Upper lobe of right lung (tissue), 1 donor: Measurements from ENCODE around the gene ASTN2. TPM values are rescaled to one million over a fixed set of nuclear protein-coding genes. Genes with fewer than 3 reads are reported as not detected.

Experiments used
- ATAC-seq: fragments of 200-7000 bp; cut with Tn5 transposase; one replicate; pipeline ENCODE4 v1.9.1; 2020; ENCODE audit warnings: mild to moderate bottlenecking, moderate library complexity
- DNase-seq: peaks from one replicate; pipeline ENCODE4 v3.0.0-alpha.2; 2020
- H3K27ac ChIP-seq: fragments of 200-600 bp; one replicate; pipeline ENCODE4 v1.8.0; 2022
- H3K27me3 ChIP-seq: fragments of 200-600 bp; one replicate; pipeline ENCODE4 v1.8.0; 2022; ENCODE audit warnings: mild to moderate bottlenecking
- H3K36me3 ChIP-seq: fragments of 200-600 bp; one replicate; pipeline ENCODE4 v1.8.0; 2022
- H3K4me1 ChIP-seq: fragments of 200-600 bp; one replicate; pipeline ENCODE4 v1.8.0; 2022
- H3K4me3 ChIP-seq: fragments of 200-600 bp; one replicate; pipeline ENCODE4 v1.8.0; 2022; ENCODE audit warnings: mild to moderate bottlenecking
- H3K9me3 ChIP-seq: fragments of 200-600 bp; one replicate; pipeline ENCODE4 v1.8.0; 2022
- intact Hi-C: fragments of 100-400 bp; cut with DNase I; formaldehyde crosslinking; loops from one replicate; pipeline ENCODE4 v1.11.0; 2022
- total RNA-seq: library from RNA; stranded (reverse); fragmentation: NEBNext Ultra II Directional; extraction: Animal tissue kit (Norgen Biotek cat#: 25700); gene quantifications from one replicate; pipeline ENCODE4 v1.2.1, GENCODE V29; 2021
- TF ChIP-seq, protein P1 (sequence below): fragments of 200-600 bp; IDR thresholded peaks from one replicate; pipeline ENCODE4 v1.8.0; 2022; ENCODE audit warnings: antibody characterized with exemption
- donor health status: DM: no; HTN: yes; CAD: no; lungs with severe emphysema.

The ASTN2 gene
- total RNA-seq, 1 donor from 2014 or later = 3.8 TPM

DNA sequence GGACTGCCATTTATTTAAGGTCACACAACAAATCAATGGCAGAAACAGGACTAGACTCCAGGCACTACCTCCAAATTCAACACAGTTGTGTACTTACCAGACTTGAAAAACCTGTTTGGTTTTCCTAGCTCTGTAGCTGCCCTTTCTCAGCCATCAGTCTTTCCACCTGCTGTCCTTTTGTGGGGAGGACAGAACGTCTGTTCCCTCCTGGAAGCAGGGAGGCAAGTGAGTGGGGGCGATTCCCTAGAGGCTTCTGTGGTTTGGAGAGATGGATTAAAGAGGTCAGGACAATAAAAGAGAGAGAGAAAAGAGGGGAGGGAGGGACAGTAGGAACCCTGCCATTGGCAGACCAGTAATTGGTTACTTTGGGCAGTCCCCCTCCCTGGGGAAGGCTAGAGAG is 14.7 kb downstream of the ASTN2 start:
- no peaks in the 10 kb centered on the region for H3K4me1 ChIP-seq
- H3K36me3 ChIP-seq = no peaks in the 10 kb centered on the region
- intact Hi-C loops = no loop called here
- H3K9me3 ChIP-seq = no peaks in the 10 kb centered on the region
- no peak for DNase-seq
- H3K27me3 ChIP-seq = peaks cover 9% of the 10 kb centered on the region
- no peak for ATAC-seq
- H3K4me3 ChIP-seq = no peak overlapping the region
- H3K27ac ChIP-seq = no peak overlapping the region
- TF ChIP-seq, protein P1, sequence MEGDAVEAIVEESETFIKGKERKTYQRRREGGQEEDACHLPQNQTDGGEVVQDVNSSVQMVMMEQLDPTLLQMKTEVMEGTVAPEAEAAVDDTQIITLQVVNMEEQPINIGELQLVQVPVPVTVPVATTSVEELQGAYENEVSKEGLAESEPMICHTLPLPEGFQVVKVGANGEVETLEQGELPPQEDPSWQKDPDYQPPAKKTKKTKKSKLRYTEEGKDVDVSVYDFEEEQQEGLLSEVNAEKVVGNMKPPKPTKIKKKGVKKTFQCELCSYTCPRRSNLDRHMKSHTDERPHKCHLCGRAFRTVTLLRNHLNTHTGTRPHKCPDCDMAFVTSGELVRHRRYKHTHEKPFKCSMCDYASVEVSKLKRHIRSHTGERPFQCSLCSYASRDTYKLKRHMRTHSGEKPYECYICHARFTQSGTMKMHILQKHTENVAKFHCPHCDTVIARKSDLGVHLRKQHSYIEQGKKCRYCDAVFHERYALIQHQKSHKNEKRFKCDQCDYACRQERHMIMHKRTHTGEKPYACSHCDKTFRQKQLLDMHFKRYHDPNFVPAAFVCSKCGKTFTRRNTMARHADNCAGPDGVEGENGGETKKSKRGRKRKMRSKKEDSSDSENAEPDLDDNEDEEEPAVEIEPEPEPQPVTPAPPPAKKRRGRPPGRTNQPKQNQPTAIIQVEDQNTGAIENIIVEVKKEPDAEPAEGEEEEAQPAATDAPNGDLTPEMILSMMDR = no peak

DNA sequence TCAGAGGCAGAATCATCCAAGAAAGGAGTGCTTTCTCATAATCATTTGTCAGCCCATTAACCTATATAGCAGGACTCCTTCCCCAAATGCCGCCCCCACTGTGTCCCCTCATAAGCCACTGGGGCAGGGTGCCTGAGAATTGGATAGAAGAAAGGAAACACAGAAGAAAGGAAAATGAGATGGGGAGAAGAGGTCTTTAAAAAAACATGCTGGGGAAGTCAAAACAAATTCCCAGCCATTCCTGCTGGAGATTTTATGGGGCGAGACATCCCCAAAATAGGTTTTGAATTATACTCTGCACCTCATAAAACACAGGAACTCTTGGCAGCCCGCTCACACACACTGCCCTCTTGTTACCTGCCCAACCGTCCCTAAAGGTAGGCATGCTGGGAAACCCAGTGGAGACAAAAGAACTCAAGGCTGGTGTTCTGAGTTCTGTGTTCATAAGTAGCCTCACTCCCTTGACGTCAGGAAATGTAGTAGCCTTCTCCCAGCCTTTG is 19.7 kb downstream of the ASTN2 start:
- intact Hi-C loops = no loop called here
- H3K4me1 ChIP-seq = no peaks in the 10 kb centered on the region
- ATAC-seq = no peak
- H3K9me3 ChIP-seq = no peaks in the 10 kb centered on the region
- H3K36me3 ChIP-seq = no peaks in the 10 kb centered on the region
- DNase-seq = no peak
- no peak overlapping the region for H3K4me3 ChIP-seq
- TF ChIP-seq, protein P1 = no peak
- H3K27me3 ChIP-seq = peaks cover 8% of the 10 kb centered on the region
- no peak overlapping the region for H3K27ac ChIP-seq

DNA sequence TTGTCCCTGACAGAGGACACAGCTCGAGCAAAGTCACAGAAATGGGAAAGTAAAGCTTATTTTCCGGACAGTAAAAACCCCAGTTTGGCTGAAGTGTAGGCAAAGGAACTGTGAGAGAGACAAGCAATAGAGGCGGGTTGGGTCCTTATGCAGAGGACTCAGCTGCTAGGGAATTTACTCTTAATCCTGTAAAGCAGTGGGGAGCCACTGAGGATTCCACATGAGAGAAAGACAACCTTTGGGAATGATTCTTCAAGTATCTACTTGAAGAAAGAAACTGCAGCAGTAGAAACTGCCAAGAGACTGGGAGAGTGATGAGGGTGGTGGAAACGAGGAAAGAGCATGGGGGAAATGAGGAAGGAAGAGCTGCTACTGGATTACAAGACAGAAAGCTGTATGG is 20.2 kb downstream of the ASTN2 start:
- no peaks in the 10 kb centered on the region for H3K9me3 ChIP-seq
- no peak for DNase-seq
- no peak overlapping the region for H3K4me3 ChIP-seq
- H3K36me3 ChIP-seq = no peaks in the 10 kb centered on the region
- intact Hi-C loops = no loop called here
- H3K4me1 ChIP-seq = no peaks in the 10 kb centered on the region
- no peak overlapping the region for H3K27ac ChIP-seq
- TF ChIP-seq, protein P1 = no peak
- no peak for ATAC-seq
- H3K27me3 ChIP-seq = peaks cover 2% of the 10 kb centered on the region

DNA sequence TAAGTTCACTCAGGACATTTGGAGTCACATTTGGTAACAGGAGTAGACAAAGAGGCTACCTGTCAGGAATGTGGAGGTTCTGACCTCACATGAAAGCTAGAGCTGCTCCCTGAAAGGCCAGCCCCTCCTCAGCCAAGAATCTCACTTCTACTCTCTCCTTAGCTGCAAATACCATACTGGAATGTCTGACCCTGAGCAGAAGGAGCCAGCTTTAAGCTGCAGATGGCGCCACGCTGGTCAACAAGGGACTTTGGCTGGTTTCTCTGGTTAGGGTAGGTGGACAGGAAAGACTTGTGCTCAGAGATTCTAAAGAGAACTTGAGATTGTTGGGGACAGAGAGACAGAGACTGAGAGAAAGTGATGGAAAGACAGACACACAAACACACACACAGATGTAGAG is 21.9 kb downstream of the ASTN2 start:
- no peak for DNase-seq
- TF ChIP-seq, protein P1 = no peak
- ATAC-seq = no peak
- Histone ChIP-seq H3K27ac (no peak overlapping the region), H3K4me3 (no peak overlapping the region), H3K27me3 (no peaks in the 10 kb centered on the region), H3K4me1 (no peaks in the 10 kb centered on the region), H3K36me3 (no peaks in the 10 kb centered on the region), H3K9me3 (no peaks in the 10 kb centered on the region)
- intact Hi-C loops = no loop called here

DNA sequence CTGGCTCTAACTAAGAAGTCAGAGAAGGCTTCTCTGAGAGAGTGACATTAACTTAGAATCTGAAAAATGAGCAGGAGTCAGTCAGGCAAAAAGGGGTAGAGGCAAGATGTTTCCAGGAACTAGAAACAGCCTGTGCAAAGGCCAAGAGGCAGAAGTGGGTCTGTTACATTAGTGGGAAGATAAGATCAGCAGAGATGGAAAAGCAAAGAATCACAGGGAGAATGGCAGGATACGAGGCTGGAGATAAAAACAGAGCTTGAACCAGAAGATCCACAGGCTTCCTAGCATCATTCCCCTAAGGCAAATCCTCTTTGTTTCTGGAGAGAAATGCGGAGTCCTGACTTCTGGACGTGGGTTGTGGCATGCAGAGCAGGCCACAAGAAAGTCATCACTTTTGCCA is 27.4 kb downstream of the ASTN2 start:
- Histone ChIP-seq H3K4me1 (no peaks in the 10 kb centered on the region), H3K36me3 (no peaks in the 10 kb centered on the region), H3K4me3 (no peak overlapping the region), H3K27ac (no peak overlapping the region), H3K27me3 (no peaks in the 10 kb centered on the region), H3K9me3 (no peaks in the 10 kb centered on the region)
- TF ChIP-seq, protein P1 = no peak
- intact Hi-C loops = no loop called here
- no peak for DNase-seq
- no peak for ATAC-seq

DNA sequence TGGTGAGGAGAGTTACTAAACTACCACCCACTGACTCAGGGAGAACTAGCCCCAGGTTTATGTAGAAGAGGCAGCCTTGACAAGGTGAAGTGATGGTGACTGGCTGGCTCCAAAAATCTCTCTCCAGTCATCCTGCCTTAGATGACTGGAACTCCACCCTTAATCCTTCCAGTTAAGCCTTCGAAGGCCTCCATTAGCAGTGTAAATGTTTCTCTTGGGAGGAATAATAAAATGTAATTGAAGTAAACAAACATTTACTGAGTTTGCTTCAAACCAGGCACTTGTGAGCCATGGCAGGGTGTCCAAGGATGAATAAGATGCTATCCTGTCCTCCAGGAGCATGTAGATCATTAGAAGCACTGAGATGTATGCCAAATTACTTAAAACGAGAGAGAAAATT is 35.5 kb downstream of the ASTN2 start:
- ATAC-seq (no peak), DNase-seq (no peak)
- Histone ChIP-seq H3K27me3 (no peaks in the 10 kb centered on the region), H3K9me3 (no peaks in the 10 kb centered on the region), H3K36me3 (no peaks in the 10 kb centered on the region), H3K4me3 (no peak overlapping the region), H3K4me1 (no peaks in the 10 kb centered on the region), H3K27ac (no peak overlapping the region)
- intact Hi-C loops = no loop called here
- TF ChIP-seq, protein P1 = no peak
